ENCODE measurements around the gene C9orf50.
"Not testable (repeated sequence)": the region's sequence is repeated elsewhere in the genome, so short reads cannot be mapped to it uniquely, and the experiment has no call there.

Gene C9orf50

DNA sequence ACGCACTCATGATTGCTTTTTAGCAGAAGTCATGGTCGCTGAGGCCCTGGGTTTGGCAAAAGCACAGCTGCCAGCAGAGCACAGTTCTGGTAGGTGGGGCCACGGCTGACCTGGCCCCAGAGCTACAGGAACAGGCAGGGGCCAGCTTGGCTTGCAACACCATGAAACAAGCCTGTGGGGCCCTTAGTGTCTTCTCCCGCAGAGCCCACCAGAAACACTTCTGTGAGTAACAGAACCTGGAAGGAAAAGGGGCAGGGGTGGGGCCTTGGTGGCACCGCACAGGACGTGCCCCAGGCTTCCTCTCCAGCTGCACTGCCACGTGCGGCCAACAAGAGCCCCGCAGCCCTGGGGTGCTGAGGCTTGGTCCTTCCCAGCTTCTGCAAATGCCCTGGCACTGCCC lies 16.2 kb upstream of the C9orf50 start:
- no peak overlapping the region for H3K27ac ChIP-seq
- TF ChIP-seq CTCF (conservative IDR thresholded peaks at IDR 0.05) = no peak
- TF ChIP-seq ZFX (IDR thresholded peaks at IDR 0.05) = no peak

- not testable (repeated sequence) for H3K27ac ChIP-seq
These were observed 15.4 kb upstream of the C9orf50 start for GRCh38 chr9:129636343-129636742.

GRCh38 chr9:129635099-129636065 lies 14.5 kb upstream of the C9orf50 start:
- TF ChIP-seq ZFX (IDR thresholded peaks at IDR 0.05) = no peak
- no peak for TF ChIP-seq CTCF (conservative IDR thresholded peaks at IDR 0.05)
- no peak overlapping the region for H3K27ac ChIP-seq

DNA sequence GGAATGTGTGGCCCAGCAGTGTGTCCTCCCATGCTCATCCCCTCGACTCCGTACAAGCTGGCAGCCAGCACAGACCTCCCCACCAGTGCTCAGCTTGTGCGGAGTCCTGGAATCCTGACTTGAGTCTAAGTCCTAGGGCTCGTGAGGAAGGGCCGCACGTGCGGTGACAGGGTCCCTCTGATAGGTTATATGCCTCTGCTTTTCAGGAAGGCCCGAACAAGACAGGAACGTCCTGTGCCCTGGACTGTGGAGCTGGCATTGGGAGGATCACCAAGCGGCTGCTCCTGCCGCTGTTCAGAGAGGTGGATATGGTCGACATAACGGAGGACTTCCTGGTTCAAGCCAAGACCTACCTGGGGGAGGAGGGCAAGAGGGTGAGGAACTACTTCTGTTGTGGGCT lies 12.9 kb upstream of the C9orf50 start:
- H3K27ac ChIP-seq = no peak overlapping the region
- TF ChIP-seq CTCF (conservative IDR thresholded peaks at IDR 0.05) (no peak), ZFX (IDR thresholded peaks at IDR 0.05) (no peak)

GRCh38 chr9:129633207-129633606 lies 12.3 kb upstream of the C9orf50 start:
- H3K27ac ChIP-seq = no peak overlapping the region
- TF ChIP-seq CTCF (conservative IDR thresholded peaks at IDR 0.05) (no peak), ZFX (IDR thresholded peaks at IDR 0.05) (no peak)

DNA sequence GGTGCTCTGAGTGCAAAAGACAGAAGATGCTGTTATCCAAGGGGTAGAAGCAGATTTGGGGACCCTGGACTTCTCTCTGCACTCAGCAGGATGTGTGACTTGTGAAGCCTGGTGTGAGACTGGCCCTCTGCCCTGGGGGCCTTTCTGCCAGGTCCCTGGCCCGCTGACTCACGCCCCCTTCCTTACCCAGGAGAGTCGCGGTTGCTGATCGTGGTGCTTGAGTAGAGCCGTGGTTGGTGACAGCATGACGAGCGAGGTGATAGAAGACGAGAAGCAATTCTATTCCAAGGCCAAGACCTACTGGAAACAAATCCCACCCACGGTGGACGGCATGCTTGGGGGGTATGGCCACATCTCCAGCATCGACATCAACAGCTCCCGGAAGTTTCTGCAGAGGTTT lies 11.6 kb upstream of the C9orf50 start:
- no peak for TF ChIP-seq ZFX (IDR thresholded peaks at IDR 0.05)
- no peak for TF ChIP-seq CTCF (conservative IDR thresholded peaks at IDR 0.05)
- H3K27ac ChIP-seq = no peak overlapping the region

- TF ChIP-seq CTCF (conservative IDR thresholded peaks at IDR 0.05) = no peak
- H3K27ac ChIP-seq = no peak overlapping the region
These were observed 10.8 kb upstream of the C9orf50 start for GRCh38 chr9:129631674-129632129.

Measured in C4-2B (cell line).